Neutrophil (primary cell): ENCODE measurements around the gene PHLDB2.

ENCODE experiments used
- H3K27ac ChIP-seq: fragments of 200-600 bp; sonication (generic); 2 replicates; pipeline ENCODE4 v1.5.1; 2016; ENCODE audit warnings: mild to moderate bottlenecking, moderate library complexity
- H3K27me3 ChIP-seq: fragments of 200-600 bp; sonication (generic); 2 replicates; pipeline ENCODE4 v1.6.0; 2016; ENCODE audit warnings: mild to moderate bottlenecking
- H3K36me3 ChIP-seq: fragments of 200-600 bp; sonication (generic); 2 replicates; pipeline ENCODE4 v1.5.1; 2017
- H3K4me1 ChIP-seq, 2 experiments: fragments of 200-600 bp in 1 of 2; sonication (generic) in 1 of 2; 1 replicate in 1 of 2; 2 replicates in 1 of 2; pipeline versions ENCODE4 v1.5.1 to v1.6.1; 2013 to 2016; ENCODE audit warnings: low read depth in 1 of 2, low read length in 1 of 2, mild to moderate bottlenecking in 1 of 2, moderate library complexity in 1 of 2; ENCODE audit not compliant: control insufficient read depth in 1 of 2, insufficient read depth in 1 of 2
- H3K4me3 ChIP-seq, 2 experiments: fragments of 200-600 bp in 1 of 2; sonication (generic) in 1 of 2; 1 replicate in 1 of 2; 2 replicates in 1 of 2; pipeline ENCODE4 v1.5.1; 2013 to 2016; ENCODE audit warnings: low read depth in 1 of 2, low read length in 1 of 2, mild to moderate bottlenecking in 1 of 2, moderate library complexity in 1 of 2
- H3K9me3 ChIP-seq: fragments of 200-600 bp; sonication (generic); 2 replicates; pipeline ENCODE4 v1.5.1; 2016
- CTCF ChIP-seq: fragments of 200-600 bp; sonication (generic); IDR thresholded peaks from 2 replicates; pipeline ENCODE4 v1.5.1; 2016; ENCODE audit warnings: antibody characterized with exemption

PHLDB2 gene

GRCh38 chr3:111972891-111973290, 113.8 kb downstream of the PHLDB2 start:
- no peaks in the 10 kb centered on the region for H3K36me3 ChIP-seq
- no peak overlapping the region for H3K4me3 ChIP-seq
- no peaks in the 10 kb centered on the region for H3K4me1 ChIP-seq
- H3K27ac ChIP-seq, result no peak overlapping the region
- H3K27me3 ChIP-seq, result peaks cover 22% of the 10 kb centered on the region
- no peaks in the 10 kb centered on the region for H3K9me3 ChIP-seq
- no peak for TF ChIP-seq CTCF

GRCh38 chr3:111975131-111975530, 116.1 kb downstream of the PHLDB2 start:
- Histone ChIP-seq H3K27me3 (peaks cover 22% of the 10 kb centered on the region), H3K4me1 (peaks cover 11 to 14% of the 10 kb centered on the region in 2 experiments), H3K9me3 (no peaks in the 10 kb centered on the region), H3K36me3 (no peaks in the 10 kb centered on the region), H3K4me3 (no peak overlapping the region), H3K27ac (no peak overlapping the region)
- no peak for TF ChIP-seq CTCF

- no peak for TF ChIP-seq CTCF
- Histone ChIP-seq H3K9me3 (no peaks in the 10 kb centered on the region), H3K4me3 (no peak overlapping the region), H3K4me1 (peaks cover 18 to 20% of the 10 kb centered on the region in 2 experiments), H3K27ac (no peak overlapping the region), H3K27me3 (peaks cover 22% of the 10 kb centered on the region), H3K36me3 (no peaks in the 10 kb centered on the region)
These were observed 117.2 kb downstream of the PHLDB2 start for GRCh38 chr3:111976254-111976653.

- H3K9me3 ChIP-seq, result no peaks in the 10 kb centered on the region
- H3K27me3 ChIP-seq, result peaks cover 22% of the 10 kb centered on the region
- peak within 1 kb of the TSS; percentile 72 to 88 for H3K4me3 ChIP-seq
- H3K36me3 ChIP-seq, result no peaks in the 10 kb centered on the region
- H3K27ac ChIP-seq, result peak within 1 kb of the TSS; percentile 77
- peaks cover 18 to 20% of the 10 kb centered on the region in 2 experiments for H3K4me1 ChIP-seq
- TF ChIP-seq CTCF, result no peak
These were observed 119.7 kb downstream of the PHLDB2 start, which contains the start of gene ABHD10 for GRCh38 chr3:111978583-111979433. Gene ABHD10, plus strand, starts transcription at chr3:111979026. Its CDS starts 36 bp downstream, at chr3:111979062.

GRCh38 chr3:111979434-111980038, 120.5 kb downstream of the PHLDB2 start:
- Histone ChIP-seq H3K4me3 (peak overlapping the region; percentile 72 to 88), H3K4me1 (peaks cover 18 to 20% of the 10 kb centered on the region in 2 experiments), H3K27me3 (peaks cover 22% of the 10 kb centered on the region), H3K27ac (peak overlapping the region; percentile 77), H3K9me3 (no peaks in the 10 kb centered on the region), H3K36me3 (peaks cover 4% of the 10 kb centered on the region)
- TF ChIP-seq CTCF, result no peak
